Measurements from ENCODE around the gene NOS3. TPM values are rescaled to one million over a fixed set of nuclear protein-coding genes. Genes with fewer than 3 reads are reported as not detected.
A peak's percentile ranks its signal among the peaks of the same experiment; 100 is the strongest.

Gene NOS3
- total RNA-seq, 1 experiment from 2014 or later, result 3.2 TPM

- peak; percentile 42 for TF ChIP-seq CTCF (conservative IDR thresholded peaks at IDR 0.05)
- TF ChIP-seq EZH2 (IDR thresholded peaks at IDR 0.05; ENCODE audit: low read depth), result no peak
- Histone ChIP-seq H3K4me1 (replicated peaks; ENCODE audit: insufficient read depth) (peaks cover 15% of the 10 kb centered on the region), H3K27ac (no peak overlapping the region), H3K4me3 (no peak overlapping the region), H3F3A (ENCODE audit: insufficient read depth, low read depth) (peaks cover 6% of the 10 kb centered on the region), H3K9me3 (ENCODE audit: insufficient read depth, low read depth) (no peaks in the 10 kb centered on the region), H3K79me2 (ENCODE audit: low read depth) (peaks cover 21% of the 10 kb centered on the region), H3K4me2 (no peak overlapping the region), H3K9me2 (ENCODE audit: insufficient read depth) (no peaks in the 10 kb centered on the region), H2AFZ (no peak overlapping the region), H3K27me3 (ENCODE audit: insufficient read depth, low read depth) (no peaks in the 10 kb centered on the region), H3K36me3 (ENCODE audit: low read depth) (no peaks in the 10 kb centered on the region; the same call in 1 of the 2 replicates), H4K20me1 (ENCODE audit: insufficient read depth) (no peaks in the 10 kb centered on the region)
- DNase-seq, result no peak
- POLR2A ChIA-PET (ENCODE audit: unreplicated experiment), result interaction anchor here (0.5 to 0.7 kb wide), 3 partner anchors 52 to 1374 kb away, joined by 3 to 4 read pairs (median 3); no protein-coding TSS in a partner anchor
- CTCF ChIA-PET, result interaction anchor here (0.6 kb wide), 2 partner anchors 9 to 158 kb away, joined by 3 to 8 read pairs; no protein-coding TSS in a partner anchor
- BruUV-seq (replicated peaks), result no TSS peak
- intact Hi-C loops (cut with micrococcal nuclease; ENCODE audit: unreplicated experiment), result no loop called here
Measured at GRCh38 chr7:151032936-151033863, 42.4 kb downstream of the NOS3 start.

- Histone ChIP-seq H2AFZ (no peak overlapping the region), H4K20me1 (ENCODE audit: insufficient read depth) (no peaks in the 10 kb centered on the region), H3K79me2 (ENCODE audit: low read depth) (peaks cover 21% of the 10 kb centered on the region), H3K4me3 (no peak overlapping the region), H3K4me1 (replicated peaks; ENCODE audit: insufficient read depth) (peaks cover 21% of the 10 kb centered on the region), H3K9me2 (ENCODE audit: insufficient read depth) (no peaks in the 10 kb centered on the region), H3K9me3 (ENCODE audit: insufficient read depth, low read depth) (no peaks in the 10 kb centered on the region), H3F3A (ENCODE audit: insufficient read depth, low read depth) (peaks cover 12% of the 10 kb centered on the region), H3K27me3 (ENCODE audit: insufficient read depth, low read depth) (no peaks in the 10 kb centered on the region), H3K36me3 (ENCODE audit: low read depth) (no peaks in the 10 kb centered on the region; the same call in 1 of the 2 replicates), H3K27ac (no peak overlapping the region), H3K4me2 (no peak overlapping the region)
- no peak for TF ChIP-seq EZH2 (IDR thresholded peaks at IDR 0.05; ENCODE audit: low read depth)
- TF ChIP-seq CTCF (conservative IDR thresholded peaks at IDR 0.05), result no peak
- ChIA-PET POLR2A (ENCODE audit: unreplicated experiment) (interaction anchor here (0.7 kb wide), 1 partner anchor 492 kb away, joined by 3 read pairs; no protein-coding TSS in a partner anchor), CTCF (no interaction called here)
- DNase-seq, result no peak
- BruUV-seq (replicated peaks), result no TSS peak
- intact Hi-C loops (cut with micrococcal nuclease; ENCODE audit: unreplicated experiment), result no loop called here
Measured at GRCh38 chr7:151033864-151034249, 43.0 kb downstream of the NOS3 start.

- no peaks in the 10 kb centered on the region for H3K27me3 ChIP-seq (ENCODE audit: insufficient read depth, low read depth)
- intact Hi-C loops (cut with micrococcal nuclease; ENCODE audit: unreplicated experiment), result no loop called here
- no peak overlapping the region for H2AFZ ChIP-seq
- H3K4me1 ChIP-seq (replicated peaks; ENCODE audit: insufficient read depth), result peaks cover 21% of the 10 kb centered on the region
- TF ChIP-seq EZH2 (IDR thresholded peaks at IDR 0.05; ENCODE audit: low read depth), result no peak
- TF ChIP-seq CTCF (conservative IDR thresholded peaks at IDR 0.05), result no peak
- H3K9me3 ChIP-seq (ENCODE audit: insufficient read depth, low read depth), result no peaks in the 10 kb centered on the region
- DNase-seq, result no peak
- H3K9me2 ChIP-seq (ENCODE audit: insufficient read depth), result no peaks in the 10 kb centered on the region
- H3K27ac ChIP-seq, result no peak overlapping the region
- peaks cover 16% of the 10 kb centered on the region for H3F3A ChIP-seq (ENCODE audit: insufficient read depth, low read depth)
- CTCF ChIA-PET, result no interaction called here
- H3K4me2 ChIP-seq, result no peak overlapping the region
- no peak overlapping the region for H3K4me3 ChIP-seq
- POLR2A ChIA-PET (ENCODE audit: unreplicated experiment), result interaction anchor here (0.7 kb wide), 1 partner anchor 491 kb away, joined by 3 read pairs; no protein-coding TSS in a partner anchor
- no peaks in the 10 kb centered on the region for H4K20me1 ChIP-seq (ENCODE audit: insufficient read depth)
- BruUV-seq (replicated peaks), result no TSS peak
- peaks cover 15% of the 10 kb centered on the region for H3K79me2 ChIP-seq (ENCODE audit: low read depth)
- no peaks in the 10 kb centered on the region; the same call in 1 of the 2 replicates for H3K36me3 ChIP-seq (ENCODE audit: low read depth)
Measured at GRCh38 chr7:151034312-151035025, 43.7 kb downstream of the NOS3 start.

Measured in PC-9 (cell line).